ENCODE data around the gene TXN.

Gene TXN

DNA sequence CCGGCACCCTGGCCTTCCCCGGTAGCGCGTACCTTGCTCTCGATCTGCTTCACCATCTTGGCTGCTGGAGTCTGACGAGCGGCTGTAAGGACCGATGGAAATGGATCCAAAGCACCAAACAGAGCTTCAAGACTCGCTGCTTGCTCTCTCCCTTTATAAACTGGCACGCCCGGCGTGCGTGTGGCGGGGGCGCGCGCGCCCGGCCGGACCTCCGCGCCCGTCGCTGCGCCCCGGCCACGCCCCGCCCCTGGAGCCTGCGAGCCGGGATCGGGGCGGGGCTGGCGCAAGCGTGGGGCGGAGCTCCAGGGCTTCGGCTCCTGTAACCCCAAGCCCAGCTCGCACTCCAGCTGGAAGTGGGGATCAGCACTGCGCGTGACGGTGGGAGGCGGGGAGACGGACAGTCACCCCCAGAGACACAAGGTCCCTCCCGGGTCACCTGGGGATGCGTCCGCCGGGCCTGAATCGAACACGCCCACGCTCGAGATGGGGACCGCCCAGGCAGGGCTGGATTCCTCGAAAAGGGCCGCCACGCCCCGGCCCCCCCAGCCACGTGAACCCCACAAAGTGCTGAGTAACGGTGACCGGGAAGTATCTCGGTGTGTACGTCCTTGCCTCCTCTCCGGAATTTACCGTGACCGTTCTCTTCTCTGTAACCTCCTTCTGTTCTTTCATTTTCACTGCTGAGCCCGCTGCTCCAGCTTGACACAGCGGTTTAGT, at the start of gene TXN:
TSS of gene TXN (minus strand) at position 128 of the 717 bp plus-strand sequence. CDS start at position 56, 72 bp downstream.
- peak within 1 kb of the TSS; percentile 90 for H3K4me3 ChIP-seq (ENCODE audit: low read depth, low read length)
- TF ChIP-seq, protein P1, sequence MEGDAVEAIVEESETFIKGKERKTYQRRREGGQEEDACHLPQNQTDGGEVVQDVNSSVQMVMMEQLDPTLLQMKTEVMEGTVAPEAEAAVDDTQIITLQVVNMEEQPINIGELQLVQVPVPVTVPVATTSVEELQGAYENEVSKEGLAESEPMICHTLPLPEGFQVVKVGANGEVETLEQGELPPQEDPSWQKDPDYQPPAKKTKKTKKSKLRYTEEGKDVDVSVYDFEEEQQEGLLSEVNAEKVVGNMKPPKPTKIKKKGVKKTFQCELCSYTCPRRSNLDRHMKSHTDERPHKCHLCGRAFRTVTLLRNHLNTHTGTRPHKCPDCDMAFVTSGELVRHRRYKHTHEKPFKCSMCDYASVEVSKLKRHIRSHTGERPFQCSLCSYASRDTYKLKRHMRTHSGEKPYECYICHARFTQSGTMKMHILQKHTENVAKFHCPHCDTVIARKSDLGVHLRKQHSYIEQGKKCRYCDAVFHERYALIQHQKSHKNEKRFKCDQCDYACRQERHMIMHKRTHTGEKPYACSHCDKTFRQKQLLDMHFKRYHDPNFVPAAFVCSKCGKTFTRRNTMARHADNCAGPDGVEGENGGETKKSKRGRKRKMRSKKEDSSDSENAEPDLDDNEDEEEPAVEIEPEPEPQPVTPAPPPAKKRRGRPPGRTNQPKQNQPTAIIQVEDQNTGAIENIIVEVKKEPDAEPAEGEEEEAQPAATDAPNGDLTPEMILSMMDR (IDR thresholded peaks at IDR 0.05; ENCODE audit: borderline replicate concordance, insufficient read depth, low read depth, low read length): no peak

DNA sequence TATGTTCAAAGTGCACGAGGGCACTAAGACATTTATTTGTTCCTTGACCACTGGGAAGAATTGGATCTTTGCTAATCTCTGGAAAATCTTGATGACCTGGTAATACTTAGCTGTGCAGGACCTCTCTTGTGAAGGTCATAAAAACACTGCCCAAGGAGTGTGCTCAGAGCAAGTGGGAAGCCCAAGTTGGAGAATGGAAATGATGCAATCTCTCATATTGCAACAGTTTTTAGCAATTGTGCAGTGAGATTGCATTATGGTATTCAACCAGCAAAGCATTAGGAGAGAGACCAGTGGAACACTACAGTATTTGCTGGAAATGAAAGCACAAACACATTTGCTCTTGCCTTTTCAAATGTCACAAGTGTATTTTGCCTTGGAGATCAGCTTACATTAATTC, 46.8 kb upstream of the TXN start:
- TF ChIP-seq, protein P1 (IDR thresholded peaks at IDR 0.05; ENCODE audit: borderline replicate concordance, insufficient read depth, low read depth, low read length): no peak

DNA sequence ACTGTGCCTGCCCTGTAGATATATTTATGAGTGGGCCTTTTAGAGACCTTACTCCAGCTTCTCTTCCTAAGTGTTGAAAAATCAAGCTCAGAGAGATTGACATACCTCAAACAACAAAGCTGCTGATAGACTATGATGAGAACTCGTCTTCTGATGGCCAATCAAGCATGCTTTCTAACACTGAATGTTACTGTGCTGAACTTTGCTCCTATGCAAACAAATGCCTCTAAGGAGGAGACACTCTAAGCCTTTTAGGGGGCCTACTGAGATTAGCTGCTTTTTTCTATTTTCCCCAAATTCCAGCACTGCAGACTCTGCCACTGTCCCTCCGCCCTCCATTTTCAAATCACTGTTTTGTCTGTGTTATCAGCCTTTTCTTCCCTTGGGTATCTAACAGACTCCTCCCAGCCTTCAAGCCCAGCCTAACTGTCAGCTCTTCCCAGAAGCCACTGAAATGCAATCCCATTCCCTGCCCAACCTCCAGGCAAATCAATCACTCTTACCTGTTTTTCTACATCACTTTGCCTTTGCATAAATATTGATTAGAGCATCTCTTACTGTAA, 41.8 kb upstream of the TXN start:
- TF ChIP-seq, protein P1 (IDR thresholded peaks at IDR 0.05; ENCODE audit: borderline replicate concordance, insufficient read depth, low read depth, low read length): no peak

More for the DNA sequence above, 46.8 kb upstream of the TXN start:
- no peak overlapping the region for H3K4me3 ChIP-seq (ENCODE audit: low read depth, low read length)

DNA sequence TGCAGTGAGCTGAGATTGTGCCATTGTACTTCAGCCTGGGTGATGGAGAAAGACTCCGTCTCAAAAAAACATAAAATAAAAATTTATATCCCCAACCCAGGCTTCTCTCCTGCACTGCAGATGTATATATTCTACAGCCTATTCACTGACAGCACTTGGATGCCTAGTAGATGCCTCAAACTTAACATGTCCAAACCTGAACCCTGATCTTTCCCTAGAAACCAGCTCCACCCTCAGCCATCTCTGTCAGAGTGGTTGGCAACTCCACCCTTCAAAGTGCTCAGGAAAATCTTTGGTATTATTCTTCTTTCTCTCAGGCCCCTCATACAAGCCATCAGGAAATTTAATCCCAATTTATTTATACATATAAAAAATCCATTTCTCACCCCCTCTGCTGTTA, 36.9 kb upstream of the TXN start:
- TF ChIP-seq, protein P1 (IDR thresholded peaks at IDR 0.05; ENCODE audit: borderline replicate concordance, insufficient read depth, low read depth, low read length): no peak
- no peak overlapping the region for H3K4me3 ChIP-seq (ENCODE audit: low read depth, low read length)

More for the DNA sequence above, 41.8 kb upstream of the TXN start:
- no peak overlapping the region for H3K4me3 ChIP-seq (ENCODE audit: low read depth, low read length)

DNA sequence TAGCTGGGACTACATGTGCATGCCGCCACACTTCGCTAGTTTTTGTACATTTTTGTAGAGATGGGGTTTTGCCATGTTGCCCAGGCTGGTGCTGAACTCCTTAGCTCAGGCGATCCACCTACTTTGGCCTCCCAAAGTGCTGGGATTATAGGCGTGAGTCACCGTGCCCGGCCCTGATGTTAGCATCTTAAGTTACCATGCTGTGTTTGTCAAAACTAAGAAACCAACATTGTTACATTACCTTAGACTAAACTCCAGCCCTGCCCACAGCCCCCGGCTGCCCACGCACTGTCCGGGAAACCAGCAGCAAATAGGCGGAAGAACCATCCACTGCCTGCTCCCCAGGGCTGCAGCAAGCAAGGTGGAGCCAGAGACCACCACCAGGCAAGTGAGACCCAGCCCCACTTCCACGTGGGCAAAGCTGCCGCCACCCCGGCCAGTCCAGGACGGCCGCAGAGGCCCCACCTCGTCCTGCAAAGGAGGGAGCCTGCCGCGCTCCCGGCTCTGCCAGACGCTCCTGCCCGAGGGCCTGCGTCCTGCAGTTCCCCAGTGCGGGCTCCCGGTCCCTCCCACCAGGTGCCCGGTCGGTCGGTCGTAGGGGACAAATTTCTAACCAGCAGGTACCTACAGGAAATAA, 35.7 kb upstream of the TXN start:
- H3K4me3 ChIP-seq (ENCODE audit: low read depth, low read length): no peak overlapping the region
- TF ChIP-seq, protein P1 (IDR thresholded peaks at IDR 0.05; ENCODE audit: borderline replicate concordance, insufficient read depth, low read depth, low read length): no peak

DNA sequence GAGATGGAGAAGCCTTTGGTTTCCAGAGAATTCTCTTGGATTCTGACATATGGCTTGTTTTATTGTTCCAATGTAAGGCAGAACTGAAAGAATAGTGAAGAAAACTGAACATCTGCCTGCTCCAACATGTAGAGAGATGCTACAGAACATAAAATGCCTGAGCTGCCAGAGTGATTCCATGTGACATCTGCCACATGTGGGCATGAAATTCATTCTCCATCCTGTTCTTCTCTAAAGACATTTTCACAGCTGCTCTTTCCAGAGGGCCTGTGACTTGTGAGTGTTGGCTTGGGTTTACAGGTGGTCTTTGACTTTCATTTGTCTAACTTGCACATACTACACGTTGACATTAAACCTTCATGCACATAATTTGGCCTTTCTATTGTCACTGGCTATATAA, 33.7 kb upstream of the TXN start:
- TF ChIP-seq, protein P1 (IDR thresholded peaks at IDR 0.05; ENCODE audit: borderline replicate concordance, insufficient read depth, low read depth, low read length): no peak
- H3K4me3 ChIP-seq (ENCODE audit: low read depth, low read length): no peak overlapping the region

Measured in GM12875 (cell line).